HepG2 (cell line): ENCODE measurements around the gene RGS13. TPM values are rescaled to one million over a fixed set of nuclear protein-coding genes. Genes with fewer than 3 reads are reported as not detected.

Experiments
- ARID3A ChIP-seq: IDR thresholded peaks from 2 replicates; pipeline ENCODE4 v1.6.1; 2012; ENCODE audit warnings: low read depth, low read length, improper control_type of control experiment
- FOSL2 ChIP-seq: sonication (generic); formaldehyde crosslinking; IDR thresholded peaks from 2 replicates; pipeline ENCODE4 v1.4.0; 2020; ENCODE audit warnings: missing genetic modification reagents
- HDAC2 ChIP-seq: sonication (generic); formaldehyde crosslinking; IDR thresholded peaks from 2 replicates; pipeline ENCODE4 v1.4.0; 2020; ENCODE audit warnings: missing genetic modification reagents
- MXD3 ChIP-seq: IDR thresholded peaks from 2 replicates; pipeline ENCODE4 v1.6.1; 2016; ENCODE audit warnings: mild to moderate bottlenecking, missing biosample characterization, missing genetic modification reagents
- PLSCR1 ChIP-seq: sonication (generic); formaldehyde crosslinking; IDR thresholded peaks from 2 replicates; pipeline ENCODE4 v1.5.0; 2020; ENCODE audit warnings: missing genetic modification reagents, mild to moderate bottlenecking, borderline replicate concordance
- SIN3A ChIP-seq: IDR thresholded peaks from 2 replicates; pipeline ENCODE4 v1.6.1; 2011; ENCODE audit warnings: low read depth, mild to moderate bottlenecking, control low read depth, low read length, borderline replicate concordance
- ZBTB3 ChIP-seq: sonication (generic); formaldehyde crosslinking; IDR thresholded peaks from 2 replicates; pipeline ENCODE4 v1.4.0; 2020; ENCODE audit warnings: low read depth, mild to moderate bottlenecking, moderate library complexity, missing genetic modification reagents, borderline replicate concordance
- ZBTB40 ChIP-seq, 2 experiments: fragments of 450-650 bp in 1 of 2; sonication (generic) in 1 of 2; formaldehyde crosslinking in 1 of 2; IDR thresholded peaks; 2 replicates each; pipeline versions ENCODE4 v1.6.1 to v1.8.0; 2016 to 2022; ENCODE audit warnings: antibody characterized with exemption in 1 of 2, mild to moderate bottlenecking in 1 of 2, missing genetic modification reagents in 1 of 2
- ZNF143 ChIP-seq: sonication (generic); formaldehyde crosslinking; IDR thresholded peaks from 2 replicates; pipeline ENCODE4 v1.4.0; 2020; ENCODE audit warnings: missing genetic modification reagents
- ZNF580 ChIP-seq: IDR thresholded peaks from 2 replicates; pipeline ENCODE4 v1.6.1; 2016; ENCODE audit warnings: low read depth, borderline replicate concordance
- ZNF614 ChIP-seq: IDR thresholded peaks from 2 replicates; pipeline ENCODE4 v1.6.1; 2018; ENCODE audit warnings: missing biosample characterization, missing genetic modification reagents, inconsistent platforms, borderline replicate concordance
- ZSCAN21 ChIP-seq: sonication (generic); formaldehyde crosslinking; IDR thresholded peaks from 2 replicates; pipeline ENCODE4 v1.8.0; 2022; ENCODE audit warnings: mild to moderate bottlenecking, missing genetic modification reagents, moderate library complexity, borderline replicate concordance
- ZXDC ChIP-seq: sonication (generic); formaldehyde crosslinking; IDR thresholded peaks from 2 replicates; pipeline ENCODE4 v1.5.0; 2020; ENCODE audit warnings: mild to moderate bottlenecking, missing genetic modification reagents
- polyA plus RNA-seq, 8 experiments: library from polyadenylated mRNA; depleted of rRNA in 3 of 8; stranded (reverse) in 7 of 8; unstranded in 1 of 8; fragments of >200 nt; fragmentation: Illumina TruSeq in 4 of 8; extraction: Trizol in 4 of 8; gene quantifications; 2 replicates each; pipeline versions ENCODE4 v1.2.1 to v1.2.3, GENCODE V29; 2011 to 2016; ENCODE audit warnings: low read depth in 4 of 8, missing spikeins in 1 of 8, mixed read lengths in 1 of 8; ENCODE audit not compliant: insufficient read depth in 1 of 8
- total RNA-seq, 5 experiments: library from RNA; depleted of rRNA; stranded (reverse); fragments of >200 nt; fragmentation: Illumina TruSeq; extraction: Trizol; gene quantifications; 2 replicates each; pipeline ENCODE4 v1.2.3, GENCODE V29; 2016; ENCODE audit warnings: low read depth in 1 of 5

RGS13 gene
- total and polyA plus RNA-seq, 2 of the 13 experiments (the other 11 are each of a cell fraction or from before 2014, with no cell fraction given): not detected

- TF ChIP-seq ZXDC (CRISPR knock-in tag): no peak
- TF ChIP-seq PLSCR1 (CRISPR knock-in tag): no peak
- TF ChIP-seq ARID3A: peak; percentile 30; the same call in 1 of the 2 replicates
- peak; percentile 87 for TF ChIP-seq FOSL2 (CRISPR knock-in tag)
- peak; percentile 56; the same call in 1 of the 2 replicates for TF ChIP-seq ZBTB3
- no peak for TF ChIP-seq ZBTB40 (IDR thresholded peaks at IDR 0.05)
- peak; percentile 41; the same call in 1 of the 2 replicates for TF ChIP-seq ZBTB40 (CRISPR knock-in tag; IDR thresholded peaks at IDR 0.05)
- no peak for TF ChIP-seq SIN3A
- TF ChIP-seq HDAC2 (CRISPR knock-in tag): peak; percentile 75; the same call in 1 of the 2 replicates
- 0 out of 2 replicates have a peak, but pooled peaks have one; percentile 65 for TF ChIP-seq ZNF580 (CRISPR knock-in tag)
- TF ChIP-seq MXD3 (CRISPR knock-in tag): no peak
- no peak for TF ChIP-seq ZNF614 (CRISPR knock-in tag)
- TF ChIP-seq ZSCAN21 (CRISPR knock-in tag): no peak
- no peak for TF ChIP-seq ZNF143
Observed at GRCh38 chr1:192698731-192699130, 62.8 kb downstream of the RGS13 start (continued).
